Measurements from ENCODE around the gene UNC79.
A peak's percentile ranks its signal among the peaks of the same experiment; 100 is the strongest.

The UNC79 gene

GRCh38 chr14:93638790-93639189, 208.1 kb downstream of the UNC79 start:
- Mint-ChIP-seq H3K36me3 (ENCODE audit: low read depth) (no peaks in the 10 kb centered on the region), H3K9me3 (no peaks in the 10 kb centered on the region), H3K27ac (no peak overlapping the region), H3K4me1 (ENCODE audit: low read depth) (no peaks in the 10 kb centered on the region), H3K27me3 (peaks cover 68% of the 10 kb centered on the region), H3K4me3 (no peak overlapping the region)
- DNase-seq: no peak

- Mint-ChIP-seq H3K9me3 (peaks cover 11% of the 10 kb centered on the region), H3K4me1 (ENCODE audit: low read depth) (peaks cover 9% of the 10 kb centered on the region), H3K4me3 (no peak overlapping the region), H3K27me3 (peaks cover 75% of the 10 kb centered on the region), H3K27ac (no peak overlapping the region), H3K36me3 (ENCODE audit: low read depth) (no peaks in the 10 kb centered on the region)
- DNase-seq: no peak
Measured at GRCh38 chr14:93643127-93643526, 212.4 kb downstream of the UNC79 start.

GRCh38 chr14:93643676-93644075, 212.9 kb downstream of the UNC79 start:
- Mint-ChIP-seq H3K9me3 (peaks cover 11% of the 10 kb centered on the region), H3K4me3 (no peak overlapping the region), H3K36me3 (ENCODE audit: low read depth) (no peaks in the 10 kb centered on the region), H3K27ac (no peak overlapping the region), H3K4me1 (ENCODE audit: low read depth) (peaks cover 15% of the 10 kb centered on the region), H3K27me3 (peaks cover 74% of the 10 kb centered on the region)
- no peak for DNase-seq

- Mint-ChIP-seq H3K27me3 (peaks cover 63% of the 10 kb centered on the region), H3K4me1 (ENCODE audit: low read depth) (peaks cover 18% of the 10 kb centered on the region), H3K4me3 (no peak overlapping the region), H3K9me3 (peaks cover 11% of the 10 kb centered on the region), H3K36me3 (ENCODE audit: low read depth) (no peaks in the 10 kb centered on the region), H3K27ac (no peak overlapping the region)
- DNase-seq: no peak
Measured at GRCh38 chr14:93645200-93645599, 214.5 kb downstream of the UNC79 start.

GRCh38 chr14:93648440-93649168, 217.9 kb downstream of the UNC79 start:
- DNase-seq: peak; percentile 36

GRCh38 chr14:93654599-93654998, 223.9 kb downstream of the UNC79 start:
- no peak for DNase-seq
- Mint-ChIP-seq H3K27ac (no peak overlapping the region), H3K9me3 (no peaks in the 10 kb centered on the region), H3K36me3 (ENCODE audit: low read depth) (no peaks in the 10 kb centered on the region), H3K27me3 (peaks cover 45% of the 10 kb centered on the region), H3K4me3 (no peak overlapping the region), H3K4me1 (ENCODE audit: low read depth) (no peaks in the 10 kb centered on the region)

More at GRCh38 chr14:93648440-93649168, 217.9 kb downstream of the UNC79 start:
- peak overlapping the region; percentile 68 for H3K27ac Mint-ChIP-seq
- H3K4me3 Mint-ChIP-seq: no peak overlapping the region
- peaks cover 11% of the 10 kb centered on the region for H3K9me3 Mint-ChIP-seq
- no peaks in the 10 kb centered on the region for H3K36me3 Mint-ChIP-seq (ENCODE audit: low read depth)
- H3K4me1 Mint-ChIP-seq (ENCODE audit: low read depth): peaks cover 18% of the 10 kb centered on the region
- peaks cover 52% of the 10 kb centered on the region for H3K27me3 Mint-ChIP-seq

- peaks cover 47% of the 10 kb centered on the region for H3K27me3 Mint-ChIP-seq
- no peak overlapping the region for H3K4me3 Mint-ChIP-seq
- DNase-seq: no peak
- H3K27ac Mint-ChIP-seq: no peak overlapping the region
- no peaks in the 10 kb centered on the region for H3K4me1 Mint-ChIP-seq (ENCODE audit: low read depth)
- H3K9me3 Mint-ChIP-seq: no peaks in the 10 kb centered on the region
- H3K36me3 Mint-ChIP-seq (ENCODE audit: low read depth): no peaks in the 10 kb centered on the region
Measured at GRCh38 chr14:93655078-93655750, 224.5 kb downstream of the UNC79 start.

GRCh38 chr14:93657875-93658274, 227.1 kb downstream of the UNC79 start:
- Mint-ChIP-seq H3K27me3 (peaks cover 44% of the 10 kb centered on the region), H3K27ac (no peak overlapping the region), H3K4me3 (no peak overlapping the region), H3K36me3 (ENCODE audit: low read depth) (no peaks in the 10 kb centered on the region), H3K4me1 (ENCODE audit: low read depth) (no peaks in the 10 kb centered on the region), H3K9me3 (no peaks in the 10 kb centered on the region)
- DNase-seq: no peak

- H3K9me3 Mint-ChIP-seq: peaks cover 25% of the 10 kb centered on the region
Measured at GRCh38 chr14:93663317-93663716, 232.6 kb downstream of the UNC79 start.

GRCh38 chr14:93665169-93665568, 234.4 kb downstream of the UNC79 start:
- H3K4me3 Mint-ChIP-seq: no peak overlapping the region
- no peaks in the 10 kb centered on the region for H3K36me3 Mint-ChIP-seq (ENCODE audit: low read depth)
- no peak for DNase-seq
- H3K27ac Mint-ChIP-seq: no peak overlapping the region
- no peaks in the 10 kb centered on the region for H3K4me1 Mint-ChIP-seq (ENCODE audit: low read depth)
- peaks cover 25% of the 10 kb centered on the region for H3K9me3 Mint-ChIP-seq
- H3K27me3 Mint-ChIP-seq: peaks cover 13% of the 10 kb centered on the region

More at GRCh38 chr14:93663317-93663716, 232.6 kb downstream of the UNC79 start:
- H3K4me1 Mint-ChIP-seq (ENCODE audit: low read depth): no peaks in the 10 kb centered on the region
- H3K36me3 Mint-ChIP-seq (ENCODE audit: low read depth): no peaks in the 10 kb centered on the region
- DNase-seq: no peak
- no peak overlapping the region for H3K27ac Mint-ChIP-seq
- H3K4me3 Mint-ChIP-seq: no peak overlapping the region
- peaks cover 13% of the 10 kb centered on the region for H3K27me3 Mint-ChIP-seq

GRCh38 chr14:93669632-93670031, 238.9 kb downstream of the UNC79 start:
- Mint-ChIP-seq H3K36me3 (ENCODE audit: low read depth) (no peaks in the 10 kb centered on the region), H3K4me1 (ENCODE audit: low read depth) (no peaks in the 10 kb centered on the region), H3K27me3 (peaks cover 19% of the 10 kb centered on the region), H3K9me3 (peaks cover 15% of the 10 kb centered on the region), H3K27ac (no peak overlapping the region), H3K4me3 (no peak overlapping the region)
- no peak for DNase-seq

- no peak overlapping the region for H3K4me3 Mint-ChIP-seq
- peaks cover 14% of the 10 kb centered on the region for H3K27me3 Mint-ChIP-seq
- no peak overlapping the region for H3K27ac Mint-ChIP-seq
- H3K36me3 Mint-ChIP-seq (ENCODE audit: low read depth): no peaks in the 10 kb centered on the region
- DNase-seq: no peak
- H3K4me1 Mint-ChIP-seq (ENCODE audit: low read depth): no peaks in the 10 kb centered on the region
- no peaks in the 10 kb centered on the region for H3K9me3 Mint-ChIP-seq
Measured at GRCh38 chr14:93674343-93674742, 243.6 kb downstream of the UNC79 start.

- Mint-ChIP-seq H3K27me3 (peaks cover 15% of the 10 kb centered on the region), H3K27ac (no peak overlapping the region), H3K9me3 (no peaks in the 10 kb centered on the region), H3K4me1 (ENCODE audit: low read depth) (no peaks in the 10 kb centered on the region), H3K4me3 (no peak overlapping the region), H3K36me3 (ENCODE audit: low read depth) (no peaks in the 10 kb centered on the region)
- DNase-seq: no peak
Measured at GRCh38 chr14:93675651-93676050, 244.9 kb downstream of the UNC79 start.

GRCh38 chr14:93676416-93676958, 245.7 kb downstream of the UNC79 start:
- Mint-ChIP-seq H3K9me3 (no peaks in the 10 kb centered on the region), H3K4me3 (no peak overlapping the region), H3K36me3 (ENCODE audit: low read depth) (no peaks in the 10 kb centered on the region), H3K27ac (no peak overlapping the region), H3K27me3 (peaks cover 15% of the 10 kb centered on the region), H3K4me1 (ENCODE audit: low read depth) (no peaks in the 10 kb centered on the region)
- no peak for DNase-seq

- no peak for DNase-seq
- peaks cover 26% of the 10 kb centered on the region for H3K27me3 Mint-ChIP-seq
- no peaks in the 10 kb centered on the region for H3K4me1 Mint-ChIP-seq (ENCODE audit: low read depth)
- H3K36me3 Mint-ChIP-seq (ENCODE audit: low read depth): no peaks in the 10 kb centered on the region
- no peak overlapping the region for H3K4me3 Mint-ChIP-seq
- no peaks in the 10 kb centered on the region for H3K9me3 Mint-ChIP-seq
- H3K27ac Mint-ChIP-seq: no peak overlapping the region
Measured at GRCh38 chr14:93682459-93682858, 251.7 kb downstream of the UNC79 start.

All from activated T-cell treated with anti-CD3 and anti-CD28 coated beads, Interleukin-2, amount 50 U/mL, for 24 hours (primary cell).